ENCODE data around the gene C2orf49. TPM values are rescaled to one million over a fixed set of nuclear protein-coding genes. Genes with fewer than 3 reads are reported as not detected.

The C2orf49 gene
- total RNA-seq, 5 donors from 2014 or later (not counting 1 experiment from before 2014, with no cell fraction given): 19.3 to 27.1 (median 21.4) TPM

DNA sequence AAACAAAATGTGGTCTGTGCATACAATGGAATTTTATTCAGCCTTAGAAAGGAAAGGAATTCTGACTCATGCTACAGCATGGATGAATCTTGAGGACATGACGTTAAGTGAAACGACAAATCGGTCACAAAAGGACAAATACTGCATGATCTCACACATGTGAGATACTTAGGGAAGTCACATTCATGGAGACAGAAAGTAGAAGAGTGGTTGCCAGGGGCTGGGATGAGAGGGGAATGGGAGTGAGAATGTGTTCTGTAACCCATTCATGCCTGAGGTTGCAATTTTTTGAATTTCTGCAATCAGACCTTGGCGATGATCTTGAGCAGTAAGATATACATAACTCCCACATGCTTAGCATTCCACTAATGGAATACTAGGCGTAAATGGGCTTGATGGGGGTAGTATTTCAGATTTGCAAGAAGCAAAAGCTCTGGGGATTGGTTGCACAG lies 39.5 kb downstream of the C2orf49 start:
- H3K4me1 Mint-ChIP-seq: peaks cover 5 to 16% (median 13%) of the 10 kb centered on the region in 3 donors
- DNase-seq: no peak
- ChIA-PET CTCF (no interaction called here), POLR2A (no interaction called here)
- H3K9me3 Mint-ChIP-seq: no peaks in the 10 kb centered on the region
- no peak for ATAC-seq (replicated peaks in 1 of 4)
- Histone ChIP-seq H3K36me3 (ENCODE audit: control insufficient read depth in 2 of 2, extremely low read depth in 1 of 2, insufficient read depth in 1 of 2, low read length in 1 of 2) (peaks cover 0 to 1% of the 10 kb centered on the region in 2 donors), H3K27ac (ENCODE audit: low read length) (no peak overlapping the region), H3K9me3 (no peaks in the 10 kb centered on the region), H3K4me1 (ENCODE audit: control insufficient read depth in 1 of 2, extremely low read depth in 1 of 2, insufficient read depth in 2 of 2, low read length in 2 of 2) (peaks cover 0 to 17% of the 10 kb centered on the region in 2 experiments), H3K4me3 (ENCODE audit: control insufficient read depth in 1 of 2, extremely low read depth in 1 of 2, low read length in 1 of 2) (no peak overlapping the region), H3K27me3 (replicated peaks in 1 of 2; ENCODE audit: control insufficient read depth in 2 of 2, extremely low read depth in 1 of 2, insufficient read depth in 2 of 2, low read length in 1 of 2) (no peaks in the 10 kb centered on the region)
- H3K27ac Mint-ChIP-seq: no peak overlapping the region
- H3K36me3 Mint-ChIP-seq: no peaks in the 10 kb centered on the region
- WGBS (ENCODE audit: insufficient coverage): 97% methylated on average over 3 of the region's 5 CpGs
- no peak overlapping the region for H3K4me3 Mint-ChIP-seq
- H3K27me3 Mint-ChIP-seq: no peaks in the 10 kb centered on the region

GRCh38 chr2:105377871-105378270 lies 40.5 kb downstream of the C2orf49 start:
- Mint-ChIP-seq H3K9me3 (no peaks in the 10 kb centered on the region), H3K27ac (no peak overlapping the region), H3K36me3 (no peaks in the 10 kb centered on the region), H3K4me1 (peaks cover 5 to 15% (median 13%) of the 10 kb centered on the region in 3 donors), H3K27me3 (no peaks in the 10 kb centered on the region), H3K4me3 (no peak overlapping the region)
- Histone ChIP-seq H3K27ac (ENCODE audit: low read length) (no peak overlapping the region), H3K36me3 (ENCODE audit: control insufficient read depth in 2 of 2, extremely low read depth in 1 of 2, insufficient read depth in 1 of 2, low read length in 1 of 2) (no peaks in the 10 kb centered on the region), H3K27me3 (replicated peaks in 1 of 2; ENCODE audit: control insufficient read depth in 2 of 2, extremely low read depth in 1 of 2, insufficient read depth in 2 of 2, low read length in 1 of 2) (no peaks in the 10 kb centered on the region), H3K4me3 (ENCODE audit: control insufficient read depth in 1 of 2, extremely low read depth in 1 of 2, low read length in 1 of 2) (no peak overlapping the region), H3K9me3 (no peaks in the 10 kb centered on the region), H3K4me1 (ENCODE audit: control insufficient read depth in 1 of 2, extremely low read depth in 1 of 2, insufficient read depth in 2 of 2, low read length in 2 of 2) (peaks cover 0 to 16% of the 10 kb centered on the region in 2 experiments)
- DNase-seq (no peak), ATAC-seq (replicated peaks in 1 of 4) (no peak)
- ChIA-PET POLR2A (no interaction called here), CTCF (no interaction called here)
- WGBS (ENCODE audit: insufficient coverage): 96% methylated on average over 3 of the region's 3 CpGs

DNA sequence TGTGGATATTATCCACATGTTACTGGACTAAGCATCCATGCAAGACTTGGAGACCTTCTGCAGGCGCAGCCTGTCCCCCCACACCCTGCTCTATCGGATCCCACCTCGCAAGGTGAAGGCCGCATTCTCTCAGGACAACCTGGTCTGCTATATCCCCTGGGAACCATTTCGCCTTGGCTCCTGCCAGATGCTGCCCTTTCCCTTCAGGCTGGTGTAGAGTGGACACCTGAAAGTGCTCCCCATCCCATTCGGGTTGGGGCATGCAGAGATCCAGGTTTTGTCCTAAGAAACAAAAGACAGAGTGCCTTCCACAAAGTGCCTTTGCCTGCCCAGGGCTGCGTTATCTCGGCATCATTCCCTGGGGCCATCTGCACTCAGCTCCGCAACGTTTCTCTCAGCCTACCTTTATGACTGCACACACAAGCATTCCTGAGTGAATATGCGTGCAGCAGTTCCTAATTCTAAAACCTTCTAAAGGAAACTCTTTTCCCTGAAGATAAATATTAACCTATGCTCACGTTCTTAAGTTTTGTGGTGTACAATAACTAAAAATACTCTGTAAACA lies 41.0 kb downstream of the C2orf49 start:
- Mint-ChIP-seq H3K4me3 (no peak overlapping the region), H3K36me3 (no peaks in the 10 kb centered on the region), H3K27ac (no peak overlapping the region), H3K27me3 (no peaks in the 10 kb centered on the region), H3K9me3 (no peaks in the 10 kb centered on the region), H3K4me1 (peaks cover 5 to 12% (median 10%) of the 10 kb centered on the region in 3 donors)
- Histone ChIP-seq H3K27ac (ENCODE audit: low read length) (no peak overlapping the region), H3K27me3 (replicated peaks in 1 of 2; ENCODE audit: control insufficient read depth in 2 of 2, extremely low read depth in 1 of 2, insufficient read depth in 2 of 2, low read length in 1 of 2) (no peaks in the 10 kb centered on the region), H3K4me3 (ENCODE audit: control insufficient read depth in 1 of 2, extremely low read depth in 1 of 2, low read length in 1 of 2) (no peak overlapping the region), H3K4me1 (ENCODE audit: control insufficient read depth in 1 of 2, extremely low read depth in 1 of 2, insufficient read depth in 2 of 2, low read length in 2 of 2) (peaks cover 0 to 11% of the 10 kb centered on the region in 2 experiments), H3K9me3 (no peaks in the 10 kb centered on the region), H3K36me3 (ENCODE audit: control insufficient read depth in 2 of 2, extremely low read depth in 1 of 2, insufficient read depth in 1 of 2, low read length in 1 of 2) (no peaks in the 10 kb centered on the region)
- POLR2A ChIA-PET: no interaction called here
- DNase-seq (no peak), ATAC-seq (replicated peaks in 1 of 4) (no peak)
- CTCF ChIA-PET: no interaction called here
- 74% methylated on average over 9 of the region's 12 CpGs for WGBS (ENCODE audit: insufficient coverage)

GRCh38 chr2:105378921-105379383 lies 41.6 kb downstream of the C2orf49 start:
- Mint-ChIP-seq H3K9me3 (no peaks in the 10 kb centered on the region), H3K27me3 (no peaks in the 10 kb centered on the region), H3K36me3 (no peaks in the 10 kb centered on the region), H3K4me1 (peaks cover 2 to 6% (median 5%) of the 10 kb centered on the region in 3 donors), H3K4me3 (no peak overlapping the region), H3K27ac (no peak overlapping the region)
- no peaks in the 10 kb centered on the region for H3K9me3 ChIP-seq
- WGBS (ENCODE audit: insufficient coverage): 97% methylated on average over 3 of the region's 4 CpGs
- ChIA-PET POLR2A (no interaction called here), CTCF (no interaction called here)
- H3K4me1 ChIP-seq (ENCODE audit: control insufficient read depth in 1 of 2, extremely low read depth in 1 of 2, insufficient read depth in 2 of 2, low read length in 2 of 2): peaks cover 0 to 5% of the 10 kb centered on the region in 2 experiments
- H3K4me3 ChIP-seq (ENCODE audit: control insufficient read depth in 1 of 2, extremely low read depth in 1 of 2, low read length in 1 of 2): no peak overlapping the region
- no peak for ATAC-seq (replicated peaks in 1 of 4)
- no peaks in the 10 kb centered on the region for H3K36me3 ChIP-seq (ENCODE audit: control insufficient read depth in 2 of 2, extremely low read depth in 1 of 2, insufficient read depth in 1 of 2, low read length in 1 of 2)
- no peak for DNase-seq
- H3K27ac ChIP-seq (ENCODE audit: low read length): no peak overlapping the region
- no peaks in the 10 kb centered on the region for H3K27me3 ChIP-seq (replicated peaks in 1 of 2; ENCODE audit: control insufficient read depth in 2 of 2, extremely low read depth in 1 of 2, insufficient read depth in 2 of 2, low read length in 1 of 2)

GRCh38 chr2:105379741-105380186 lies 42.4 kb downstream of the C2orf49 start:
- ChIA-PET POLR2A (no interaction called here), CTCF (interaction anchor here (0.6 to 1.0 kb wide), 3 partner anchors 37 to 141 kb away, joined by 3 to 4 read pairs (median 3); no protein-coding TSS in a partner anchor)
- no peaks in the 10 kb centered on the region for H3K9me3 ChIP-seq
- H3K27me3 Mint-ChIP-seq: no peaks in the 10 kb centered on the region
- no peak overlapping the region for H3K27ac Mint-ChIP-seq
- no peak overlapping the region for H3K27ac ChIP-seq (ENCODE audit: low read length)
- H3K36me3 ChIP-seq (ENCODE audit: control insufficient read depth in 2 of 2, extremely low read depth in 1 of 2, insufficient read depth in 1 of 2, low read length in 1 of 2): no peaks in the 10 kb centered on the region
- no peaks in the 10 kb centered on the region for H3K27me3 ChIP-seq (replicated peaks in 1 of 2; ENCODE audit: control insufficient read depth in 2 of 2, extremely low read depth in 1 of 2, insufficient read depth in 2 of 2, low read length in 1 of 2)
- no peak overlapping the region for H3K4me3 ChIP-seq (ENCODE audit: control insufficient read depth in 1 of 2, extremely low read depth in 1 of 2, low read length in 1 of 2)
- ATAC-seq (replicated peaks in 1 of 4) (no peak), DNase-seq (no peak)
- H3K4me3 Mint-ChIP-seq: no peak overlapping the region
- peaks cover 0 to 4% (median 3%) of the 10 kb centered on the region in 3 donors for H3K4me1 Mint-ChIP-seq
- H3K9me3 Mint-ChIP-seq: no peaks in the 10 kb centered on the region
- no peaks in the 10 kb centered on the region for H3K4me1 ChIP-seq (ENCODE audit: control insufficient read depth in 1 of 2, extremely low read depth in 1 of 2, insufficient read depth in 2 of 2, low read length in 2 of 2)
- no peaks in the 10 kb centered on the region for H3K36me3 Mint-ChIP-seq
- 83% methylated on average over 1 of the region's 7 CpGs for WGBS (ENCODE audit: insufficient coverage)

- Mint-ChIP-seq H3K36me3 (no peaks in the 10 kb centered on the region), H3K27ac (no peak overlapping the region), H3K9me3 (no peaks in the 10 kb centered on the region), H3K4me1 (peaks cover 0 to 4% (median 3%) of the 10 kb centered on the region in 3 donors), H3K4me3 (no peak overlapping the region), H3K27me3 (no peaks in the 10 kb centered on the region)
- Histone ChIP-seq H3K4me3 (ENCODE audit: control insufficient read depth in 1 of 2, extremely low read depth in 1 of 2, low read length in 1 of 2) (no peak overlapping the region), H3K4me1 (ENCODE audit: control insufficient read depth in 1 of 2, extremely low read depth in 1 of 2, insufficient read depth in 2 of 2, low read length in 2 of 2) (no peaks in the 10 kb centered on the region), H3K36me3 (ENCODE audit: control insufficient read depth in 2 of 2, extremely low read depth in 1 of 2, insufficient read depth in 1 of 2, low read length in 1 of 2) (peaks cover 0 to 3% of the 10 kb centered on the region in 2 donors), H3K27ac (ENCODE audit: low read length) (no peak overlapping the region), H3K9me3 (no peaks in the 10 kb centered on the region), H3K27me3 (replicated peaks in 1 of 2; ENCODE audit: control insufficient read depth in 2 of 2, extremely low read depth in 1 of 2, insufficient read depth in 2 of 2, low read length in 1 of 2) (no peaks in the 10 kb centered on the region)
- ATAC-seq (replicated peaks in 1 of 4) (no peak), DNase-seq (no peak)
- 67% methylated on average over 3 of the region's 9 CpGs for WGBS (ENCODE audit: insufficient coverage)
- CTCF ChIA-PET: interaction anchor here (0.6 to 1.0 kb wide), 3 partner anchors 36 to 140 kb away, joined by 3 to 4 read pairs (median 3); no protein-coding TSS in a partner anchor
- POLR2A ChIA-PET: no interaction called here
Measured at GRCh38 chr2:105380432-105381100, 43.2 kb downstream of the C2orf49 start.
